Liver (tissue), 3 donors: Measurements from ENCODE around the gene LGI1.

Experiments used
- ATF3 ChIP-seq: IDR thresholded peaks from 2 replicates; pipeline ENCODE4 v1.6.1; 2016; ENCODE audit warnings: antibody characterized with exemption
- CTCF ChIP-seq: fragments of 150-350 bp; IDR thresholded peaks from 2 replicates; pipeline ENCODE4 v1.5.1; 2017; ENCODE audit warnings: improper control_type of control experiment, low read depth, low read length; ENCODE audit not compliant: missing input control
- FOXA2 ChIP-seq: IDR thresholded peaks from 2 replicates; pipeline ENCODE4 v1.6.1; 2016; ENCODE audit warnings: antibody characterized with exemption
- GABPA ChIP-seq, 2 donors: IDR thresholded peaks in 1 of 2; conservative IDR thresholded peaks in 1 of 2; 2 replicates each; pipeline ENCODE4 v1.6.1; 2016; ENCODE audit warnings: antibody characterized with exemption in 2 of 2, mild to moderate bottlenecking in 1 of 2, moderate library complexity in 1 of 2
- HNF4A ChIP-seq, 2 donors: conservative IDR thresholded peaks; 2 replicates each; pipeline ENCODE4 v1.6.1; 2016; ENCODE audit warnings: antibody characterized with exemption in 2 of 2, mild to moderate bottlenecking in 2 of 2
- HNF4G ChIP-seq: IDR thresholded peaks from 2 replicates; pipeline ENCODE4 v1.6.1; 2016; ENCODE audit warnings: antibody characterized with exemption
- MAX ChIP-seq: IDR thresholded peaks from 2 replicates; pipeline ENCODE4 v1.6.1; 2016; ENCODE audit warnings: antibody characterized with exemption
- RAD21 ChIP-seq, 2 donors: IDR thresholded peaks; 2 replicates each; pipeline ENCODE4 v1.6.1; 2016; ENCODE audit warnings: antibody characterized with exemption in 2 of 2, mild to moderate bottlenecking in 2 of 2
- REST ChIP-seq: IDR thresholded peaks from 2 replicates; pipeline ENCODE4 v1.6.1; 2016; ENCODE audit warnings: antibody characterized with exemption, mild to moderate bottlenecking
- RXRA ChIP-seq, 2 donors: IDR thresholded peaks; 2 replicates each; pipeline ENCODE4 v1.6.1; 2017 to 2018; ENCODE audit warnings: antibody characterized with exemption in 2 of 2, mild to moderate bottlenecking in 1 of 2
- SP1 ChIP-seq: IDR thresholded peaks from 2 replicates; pipeline ENCODE4 v1.6.1; 2018; ENCODE audit warnings: antibody characterized with exemption, mild to moderate bottlenecking
- TAF1 ChIP-seq: conservative IDR thresholded peaks from 2 replicates; pipeline ENCODE4 v1.6.1; 2016; ENCODE audit warnings: antibody characterized with exemption, mild to moderate bottlenecking
- ZBTB33 ChIP-seq: IDR thresholded peaks from 2 replicates; pipeline ENCODE4 v1.6.1; 2016; ENCODE audit warnings: antibody characterized with exemption
- donor health status: healthy.
- donor health status: healthy.

GRCh38 chr10:93788413-93789208, 30.9 kb downstream of the LGI1 start:
- no peak for TF ChIP-seq HNF4A (conservative IDR thresholded peaks at IDR 0.05)
- no peak for TF ChIP-seq ZBTB33
- no peak for TF ChIP-seq CTCF
- no peak for TF ChIP-seq SP1
- TF ChIP-seq ATF3: no peak
- no peak for TF ChIP-seq RAD21 (IDR thresholded peaks at IDR 0.05)
- TF ChIP-seq REST: no peak
- TF ChIP-seq MAX: no peak
- no peak for TF ChIP-seq RXRA (IDR thresholded peaks at IDR 0.05)
- TF ChIP-seq HNF4G: no peak
- no peak for TF ChIP-seq GABPA (IDR thresholded peaks at IDR 0.05 in 1 of 2, conservative IDR thresholded peaks at IDR 0.05 in 1 of 2)
- TF ChIP-seq FOXA2: no peak
- no peak for TF ChIP-seq TAF1
